OCI-LY7 (cell line): ENCODE measurements around the gene APOO. TPM values are rescaled to one million over a fixed set of nuclear protein-coding genes. Genes with fewer than 3 reads are reported as not detected.

Source experiments
- BruUV-seq: library from RNA; stranded (reverse); fragments of 400-500 nt; replicated peaks from 2 replicates; lab custom pipeline; 2021; lab: Mats Ljungman, UMichigan
- CTCF ChIA-PET: fragments of 300-600 bp; sonication (Branson Sonifier 250); formaldehyde crosslinking; loops from one replicate; lab custom pipeline; 2022; ENCODE audit warnings: antibody characterized with exemption; ENCODE audit not compliant: unreplicated experiment; lab: Charles Lee
- POLR2A ChIA-PET: fragments of 300-600 bp; sonication (Branson Sonifier 250); formaldehyde crosslinking; loops from one replicate; lab custom pipeline; 2022; ENCODE audit warnings: antibody characterized with exemption; lab: Charles Lee
- DNase-seq: peaks from one replicate; pipeline ENCODE4 v3.0.0-alpha.2; 2015; ENCODE audit warnings: low spot score
- H2AFZ ChIP-seq: fragments of 200-600 bp; sonication (generic), shearing (Covaris generic); 2 replicates; pipeline ENCODE4 v1.6.1; 2014; ENCODE audit warnings: mild to moderate bottlenecking, antibody characterized with exemption, low read length, moderate library complexity
- H3K27ac ChIP-seq: fragments of 200-600 bp; sonication (generic); 2 replicates; pipeline ENCODE4 v1.5.1; 2014; ENCODE audit warnings: mixed run types, low read depth, mild to moderate bottlenecking, moderate library complexity, low read length, inconsistent platforms; ENCODE audit not compliant: poor library complexity, severe bottlenecking
- H3K36me3 ChIP-seq: fragments of 200-600 bp; sonication (generic); 2 replicates; pipeline ENCODE4 v1.6.1; 2014; ENCODE audit warnings: mild to moderate bottlenecking, antibody characterized with exemption, low read length, moderate library complexity, mixed read lengths; ENCODE audit not compliant: insufficient read depth
- H3K4me1 ChIP-seq: fragments of 200-600 bp; sonication (generic); 2 replicates; pipeline ENCODE4 v1.5.1; 2014; ENCODE audit warnings: mild to moderate bottlenecking, low read length; ENCODE audit not compliant: insufficient read depth, poor library complexity, severe bottlenecking
- H3K4me2 ChIP-seq: fragments of 200-600 bp; sonication (generic); 2 replicates; pipeline ENCODE4 v1.6.1; 2014; ENCODE audit warnings: mild to moderate bottlenecking, low read length
- H3K4me3 ChIP-seq: fragments of 200-600 bp; sonication (generic); 2 replicates; pipeline ENCODE4 v1.5.1; 2014; ENCODE audit warnings: mild to moderate bottlenecking, low read depth, low read length; ENCODE audit not compliant: poor library complexity, severe bottlenecking
- H3K79me2 ChIP-seq: fragments of 200-600 bp; sonication (generic); 2 replicates; pipeline ENCODE4 v1.6.1; 2016; ENCODE audit warnings: low read depth, mild to moderate bottlenecking, low read length, moderate library complexity, mixed read lengths; ENCODE audit not compliant: insufficient read depth
- H3K9me2 ChIP-seq: fragments of 200-600 bp; sonication (generic); 2 replicates; pipeline ENCODE4 v1.6.1; 2016; ENCODE audit warnings: mild to moderate bottlenecking, low read length, mixed read lengths; ENCODE audit not compliant: insufficient read depth
- H3K9me3 ChIP-seq: fragments of 200-600 bp; sonication (generic); 2 replicates; pipeline ENCODE4 v1.6.1; 2014; ENCODE audit warnings: mild to moderate bottlenecking, mixed run types, low read length, mixed read lengths
- H4K20me1 ChIP-seq: fragments of 200-600 bp; sonication (generic); 2 replicates; pipeline ENCODE4 v1.6.1; 2014; ENCODE audit warnings: mild to moderate bottlenecking, antibody characterized with exemption, low read length, moderate library complexity, mixed read lengths; ENCODE audit not compliant: insufficient read depth
- EZH2phosphoT487 ChIP-seq: fragments of 200-600 bp; sonication (generic); IDR thresholded peaks from 2 replicates; pipeline ENCODE4 v1.6.1; 2018; ENCODE audit warnings: low read depth, borderline replicate concordance, mild to moderate bottlenecking, mixed run types, antibody characterized with exemption, low read length, moderate library complexity, mixed read lengths
- intact Hi-C: fragments of 100-400 bp; cut with micrococcal nuclease; formaldehyde crosslinking; loops from one replicate; pipeline ENCODE4 v1.10.0; 2022; ENCODE audit not compliant: unreplicated experiment
- total RNA-seq, 2 experiments: library from RNA; depleted of rRNA in 1 of 2; stranded (reverse); fragments of >200 nt in 1 of 2; shearing (Covaris generic) in 1 of 2; gene quantifications; 2 replicates each; pipeline ENCODE4 v1.2.3, GENCODE V29; 2014 to 2022
- TF ChIP-seq, protein P1 (sequence below): fragments of 200-600 bp; sonication (generic); conservative IDR thresholded peaks from 2 replicates; pipeline ENCODE4 v1.5.1; 2014; ENCODE audit warnings: mild to moderate bottlenecking, antibody characterized with exemption, low read length, moderate library complexity, mixed read lengths

Gene APOO
- total RNA-seq, 2 experiments from 2014 or later: 17.5 to 18.1 TPM

DNA sequence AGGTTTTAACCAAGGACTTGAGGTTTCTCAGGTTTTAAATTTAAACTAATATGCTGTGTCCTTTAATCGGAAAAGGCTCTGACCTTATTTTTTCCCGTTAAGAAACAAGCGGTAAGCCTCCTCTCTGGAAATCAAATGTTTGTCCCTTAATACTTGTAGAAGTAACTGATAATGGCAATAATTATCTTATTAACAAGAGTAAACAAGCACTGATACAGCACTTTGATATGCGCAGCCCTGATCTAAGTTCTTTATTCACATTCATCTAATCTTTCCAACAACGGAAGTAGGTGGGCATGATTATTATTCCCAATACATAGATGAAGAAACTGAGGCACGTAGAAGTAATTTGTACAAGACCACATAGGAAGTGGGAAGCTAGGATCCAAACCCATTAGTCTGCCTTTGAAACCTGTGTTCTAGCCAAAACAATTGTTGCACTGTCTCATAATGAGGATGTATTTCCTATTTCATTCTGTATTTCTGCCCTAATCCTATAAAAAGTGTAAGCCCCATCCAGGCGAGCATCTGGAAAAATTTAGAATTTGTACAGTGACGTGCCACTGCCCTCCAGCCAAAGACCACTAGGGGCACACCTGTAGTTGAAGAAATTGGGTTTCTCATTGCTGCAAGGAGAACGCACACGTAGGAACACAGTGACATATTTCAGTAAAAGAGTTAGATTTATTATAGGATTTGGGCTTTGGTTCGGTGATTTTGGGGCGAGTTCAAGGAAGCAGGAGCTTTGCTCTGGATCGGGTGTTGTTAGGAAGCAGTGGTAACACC is 674 bp upstream of the APOO start:
- H2AFZ ChIP-seq: peak overlapping the region; percentile 100
- POLR2A ChIA-PET: interaction anchor here (0.5 to 1.0 kb wide), 6 partner anchors 21 to 316 kb away, joined by 3 to 4 read pairs (median 3); no protein-coding TSS in a partner anchor
- DNase-seq: peak; percentile 61
- H3K79me2 ChIP-seq: peaks cover 19% of the 10 kb centered on the region; the same call in 1 of the 2 replicates
- no peaks in the 10 kb centered on the region for H4K20me1 ChIP-seq
- intact Hi-C loops: loop anchor here (1.0 to 5.0 kb wide), 5 partner anchors 44 to 334 kb away; partner anchors contain the start of gene EIF2S3
- no peaks in the 10 kb centered on the region for H3K9me2 ChIP-seq
- peaks cover 21% of the 10 kb centered on the region for H3K4me1 ChIP-seq
- peak overlapping the region; percentile 88 for H3K4me2 ChIP-seq
- H3K27ac ChIP-seq: peak overlapping the region; percentile 93
- CTCF ChIA-PET: interaction anchor here (0.6 kb wide), 1 partner anchor 1804 kb away, joined by 4 read pairs; no protein-coding TSS in a partner anchor
- H3K9me3 ChIP-seq: no peaks in the 10 kb centered on the region
- TSS peak; percentile 80 for BruUV-seq
- TF ChIP-seq, protein P1, sequence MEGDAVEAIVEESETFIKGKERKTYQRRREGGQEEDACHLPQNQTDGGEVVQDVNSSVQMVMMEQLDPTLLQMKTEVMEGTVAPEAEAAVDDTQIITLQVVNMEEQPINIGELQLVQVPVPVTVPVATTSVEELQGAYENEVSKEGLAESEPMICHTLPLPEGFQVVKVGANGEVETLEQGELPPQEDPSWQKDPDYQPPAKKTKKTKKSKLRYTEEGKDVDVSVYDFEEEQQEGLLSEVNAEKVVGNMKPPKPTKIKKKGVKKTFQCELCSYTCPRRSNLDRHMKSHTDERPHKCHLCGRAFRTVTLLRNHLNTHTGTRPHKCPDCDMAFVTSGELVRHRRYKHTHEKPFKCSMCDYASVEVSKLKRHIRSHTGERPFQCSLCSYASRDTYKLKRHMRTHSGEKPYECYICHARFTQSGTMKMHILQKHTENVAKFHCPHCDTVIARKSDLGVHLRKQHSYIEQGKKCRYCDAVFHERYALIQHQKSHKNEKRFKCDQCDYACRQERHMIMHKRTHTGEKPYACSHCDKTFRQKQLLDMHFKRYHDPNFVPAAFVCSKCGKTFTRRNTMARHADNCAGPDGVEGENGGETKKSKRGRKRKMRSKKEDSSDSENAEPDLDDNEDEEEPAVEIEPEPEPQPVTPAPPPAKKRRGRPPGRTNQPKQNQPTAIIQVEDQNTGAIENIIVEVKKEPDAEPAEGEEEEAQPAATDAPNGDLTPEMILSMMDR: peak; percentile 67
- TF ChIP-seq EZH2phosphoT487: no peak
- peak overlapping the region; percentile 89 for H3K4me3 ChIP-seq
- H3K36me3 ChIP-seq: no peaks in the 10 kb centered on the region

DNA sequence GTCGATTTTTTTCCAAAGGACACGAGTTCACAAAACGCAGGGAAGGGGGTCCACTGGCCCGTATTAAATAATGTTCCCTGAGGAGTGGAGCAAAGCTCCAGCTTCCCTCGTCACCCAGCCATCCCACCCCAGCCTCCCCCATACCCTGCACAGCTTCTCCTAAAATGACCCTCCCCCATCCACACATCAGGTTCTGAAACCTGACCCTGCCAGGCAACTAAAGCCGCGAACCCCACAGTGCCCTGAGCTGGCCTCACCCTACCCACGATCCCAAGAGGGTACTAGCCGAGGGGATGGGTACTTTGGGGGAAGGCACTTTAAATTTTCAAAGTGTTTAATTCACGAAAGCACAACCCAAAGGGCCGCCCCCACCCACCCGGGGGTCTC is 634 bp downstream of the APOO start:
- POLR2A ChIA-PET: interaction anchor here (0.7 to 1.7 kb wide), 8 partner anchors 12 to 239 kb away, joined by 3 to 16 read pairs (median 4); partner anchors contain the start of genes EIF2S3 and SAT1
- H3K9me3 ChIP-seq: no peaks in the 10 kb centered on the region
- H3K27ac ChIP-seq: peak overlapping the region; percentile 93
- H3K9me2 ChIP-seq: no peaks in the 10 kb centered on the region
- no TSS peak for BruUV-seq
- no peaks in the 10 kb centered on the region for H3K36me3 ChIP-seq
- H3K4me2 ChIP-seq: peak overlapping the region; percentile 78
- H4K20me1 ChIP-seq: no peaks in the 10 kb centered on the region
- peaks cover 24% of the 10 kb centered on the region for H3K4me1 ChIP-seq
- intact Hi-C loops: loop anchor here (5.0 kb wide), 2 partner anchors 245 to 335 kb away; no protein-coding TSS in a partner anchor
- peak; percentile 25 for DNase-seq
- peak overlapping the region; percentile 89 for H3K4me3 ChIP-seq
- CTCF ChIA-PET: interaction anchor here (0.6 kb wide), 1 partner anchor 451 kb away, joined by 3 read pairs; no protein-coding TSS in a partner anchor
- H2AFZ ChIP-seq: peak overlapping the region; percentile 70
- TF ChIP-seq, protein P1: no peak
- no peak for TF ChIP-seq EZH2phosphoT487
- peaks cover 19% of the 10 kb centered on the region; the same call in 1 of the 2 replicates for H3K79me2 ChIP-seq
